Testis (tissue), 5 donors: Measurements from ENCODE around the gene NDUFA7. TPM values are rescaled to one million over a fixed set of nuclear protein-coding genes. Genes with fewer than 3 reads are reported as not detected.

Experiments
- DNase-seq: peaks from one replicate; pipeline ENCODE4 v3.0.0-alpha.2; 2019
- H3K27ac ChIP-seq, 2 donors: fragments of 200-600 bp; sonication (generic); one replicate each; pipeline ENCODE4 v1.5.1; 2019
- H3K27me3 ChIP-seq: fragments of 200-600 bp; sonication (generic); one replicate; pipeline ENCODE4 v1.5.1; 2019
- H3K36me3 ChIP-seq: fragments of 200-600 bp; sonication (generic); one replicate; pipeline ENCODE4 v1.5.1; 2017; ENCODE audit warnings: low read depth; ENCODE audit errors: missing control alignments
- H3K4me1 ChIP-seq: fragments of 200-600 bp; sonication (generic); one replicate; pipeline ENCODE4 v1.5.1; 2019
- H3K4me3 ChIP-seq, 2 donors: fragments of 200-600 bp; sonication (generic); one replicate each; pipeline ENCODE4 v1.5.1; 2017 to 2019
- H3K9me3 ChIP-seq: fragments of 200-600 bp; sonication (generic); one replicate; pipeline ENCODE4 v1.5.1; 2017
- POLR2A ChIP-seq: fragments of 450-650 bp; IDR thresholded peaks from one replicate; pipeline ENCODE4 v1.6.1; 2017; ENCODE audit warnings: antibody characterized with exemption, mild to moderate bottlenecking, moderate library complexity
- WGBS, 2 donors: methylation state at CpG; one replicate each; pipeline ENCODE4 v1.1.5; 2018; 5-methylcytosine and 5-hydroxymethylcytosine counted together
- intact Hi-C: fragments of 100-400 bp; cut with DNase I; formaldehyde crosslinking; loops from one replicate; pipeline ENCODE4 v1.15.1; 2023; ENCODE audit warnings: low total_unique reads
- long read RNA-seq, 2 donors: transcript quantifications; one replicate each; lab custom pipeline, GENCODE V29; 2026
- polyA plus RNA-seq: library from polyadenylated mRNA; stranded (reverse); fragments of 350-450 nt; fragmentation: Illumina TruSeq; extraction: RNeasy Lipid Tissue Mini Kit (QIAGEN cat#74804); gene quantifications from one replicate; pipeline ENCODE4 v1.2.3, GENCODE V29; 2014; ENCODE audit warnings: low read depth, low replicate concordance; ENCODE audit not compliant: insufficient read depth
- total RNA-seq, 2 donors: library from RNA; depleted of rRNA; stranded (reverse); fragments of >200 nt; gene quantifications; one replicate each; pipeline ENCODE4 v1.2.3, GENCODE V29; 2016
- TF ChIP-seq, protein P1 (sequence below), 3 experiments: fragments of 450-650 bp in 2 of 3; fragments of 200-600 bp in 1 of 3; sonication (generic) in 1 of 3; IDR thresholded peaks; one replicate each; pipeline ENCODE4 v1.5.1; 2016 to 2019; ENCODE audit warnings: antibody characterized with exemption in 3 of 3, mild to moderate bottlenecking in 2 of 3, moderate library complexity in 1 of 3

Gene NDUFA7
- total RNA-seq (10 to 100 TPM; 38.2 to 50.5 TPM), polyA plus RNA-seq (91.2 TPM)
- long read RNA-seq, donor 1, transcript NDUFA7-201 (4 exons, 601 nt), result major isoform, 55 of 59 reads
- long read RNA-seq, donor 1, partial matches to known transcripts, result 0 of 59 reads
- long read RNA-seq, donor 1, other reads (novel, unspliced or antisense), result 0 of 59 reads
- long read RNA-seq, donor 2, transcript NDUFA7-205 (2 exons, 547 nt), result minor isoform, 5 of 44 reads
- long read RNA-seq, donor 2, transcript NDUFA7-201 (4 exons, 601 nt), result major isoform, 38 of 44 reads
- long read RNA-seq, donor 2, partial matches to known transcripts, result 0 of 44 reads
- long read RNA-seq, donor 2, other reads (novel, unspliced or antisense), result 0 of 44 reads

DNA sequence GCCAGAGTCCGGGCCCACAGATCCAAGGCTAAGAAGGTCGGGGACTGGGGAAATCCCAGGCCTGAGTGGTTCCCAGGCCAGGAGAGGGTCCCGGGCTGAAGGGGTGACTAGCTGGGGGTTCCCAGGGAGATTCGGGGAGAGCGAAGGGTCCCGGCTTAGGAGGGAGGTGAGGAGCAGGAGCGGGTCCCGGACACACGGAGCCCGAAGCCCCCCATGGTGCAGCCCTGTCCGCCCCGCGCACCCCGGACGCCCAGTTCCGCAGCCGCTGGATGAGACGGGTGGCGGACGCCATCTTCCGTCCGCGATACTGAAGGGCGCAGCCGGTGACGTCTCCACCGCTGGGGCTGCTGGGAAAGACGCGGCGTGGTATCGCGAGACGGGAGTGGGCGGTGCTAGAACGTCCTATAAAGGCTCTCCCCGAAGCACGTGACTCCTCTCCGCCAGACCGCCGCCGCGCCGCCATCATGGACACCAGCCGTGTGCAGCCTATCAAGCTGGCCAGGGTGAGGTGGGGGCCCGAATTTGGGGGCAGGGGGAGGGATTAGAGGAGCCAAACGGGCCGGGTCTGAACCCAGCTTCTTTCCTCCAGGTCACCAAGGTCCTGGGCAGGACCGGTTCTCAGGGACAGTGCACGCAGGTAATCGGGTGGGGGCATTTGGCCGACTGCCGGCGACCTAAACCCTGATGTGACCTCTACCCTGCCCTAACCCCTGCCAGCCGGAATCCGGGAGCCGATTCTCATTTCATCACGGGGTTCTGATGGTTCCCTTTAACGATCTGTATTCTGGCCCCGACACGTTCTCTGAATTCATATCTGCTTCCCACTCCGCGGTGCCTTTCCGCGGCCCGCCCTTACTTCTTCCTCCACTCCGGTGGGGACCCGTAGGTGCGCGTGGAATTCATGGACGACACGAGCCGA, at the start of gene NDUFA7, which contains the start of gene RPS28:
NDUFA7 (minus strand) TSS at position 309 of the 919 bp plus-strand sequence; CDS start at position 292, 17 bp downstream.
RPS28 (plus strand) TSS at position 430 of the 919 bp plus-strand sequence; CDS start at position 465, 35 bp downstream.
- peak; percentile 98 for DNase-seq
- intact Hi-C loops, result no loop called here

DNA sequence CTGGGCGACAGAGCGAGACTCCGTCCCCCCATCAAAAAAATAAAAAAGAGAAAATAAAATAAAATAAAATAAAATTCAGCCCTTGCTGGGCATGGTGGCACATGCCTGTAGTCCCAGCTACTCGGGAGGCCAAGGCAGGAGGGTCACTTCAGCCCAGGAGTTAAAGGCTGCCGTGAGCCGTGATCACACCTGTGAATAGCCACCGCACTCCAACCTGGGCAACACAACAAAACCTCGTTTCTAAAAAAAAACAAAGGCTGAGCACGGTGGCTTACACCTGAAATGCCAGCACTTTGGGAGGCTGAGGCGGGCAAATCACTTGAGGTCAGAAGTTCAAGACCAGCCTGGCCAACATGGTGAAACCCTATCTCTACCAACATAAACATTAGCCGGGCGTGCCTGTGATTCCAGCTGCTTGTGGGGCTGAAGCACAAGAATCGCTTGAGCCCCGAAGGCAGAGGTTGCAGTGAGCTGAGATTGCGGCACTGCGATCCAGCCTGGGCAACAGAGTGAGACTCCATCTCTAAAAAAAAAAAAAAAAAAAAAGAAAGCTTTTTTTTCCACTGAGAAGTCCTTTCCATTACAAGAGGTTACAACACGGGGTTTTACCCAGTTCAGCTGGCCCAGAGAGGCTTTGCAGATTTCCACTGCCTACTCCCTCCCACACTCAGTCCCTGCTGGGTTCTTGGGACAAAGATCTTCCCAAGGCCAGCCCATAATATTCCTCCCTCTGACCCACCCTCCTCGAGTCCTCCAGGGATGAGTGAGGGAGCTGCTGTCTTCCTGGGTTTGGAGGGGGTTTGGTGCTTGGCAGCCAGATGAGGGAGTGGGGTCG, 49.2 kb upstream of the NDUFA7 start:
- Histone ChIP-seq H3K4me3 (peak overlapping the region in 1 of 2 donors; percentile 29), H3K27ac (peak overlapping the region; percentile 58 to 66), H3K27me3 (no peaks in the 10 kb centered on the region), H3K9me3 (no peaks in the 10 kb centered on the region), H3K36me3 (no peaks in the 10 kb centered on the region), H3K4me1 (peaks cover 27% of the 10 kb centered on the region)
- TF ChIP-seq, protein P1, sequence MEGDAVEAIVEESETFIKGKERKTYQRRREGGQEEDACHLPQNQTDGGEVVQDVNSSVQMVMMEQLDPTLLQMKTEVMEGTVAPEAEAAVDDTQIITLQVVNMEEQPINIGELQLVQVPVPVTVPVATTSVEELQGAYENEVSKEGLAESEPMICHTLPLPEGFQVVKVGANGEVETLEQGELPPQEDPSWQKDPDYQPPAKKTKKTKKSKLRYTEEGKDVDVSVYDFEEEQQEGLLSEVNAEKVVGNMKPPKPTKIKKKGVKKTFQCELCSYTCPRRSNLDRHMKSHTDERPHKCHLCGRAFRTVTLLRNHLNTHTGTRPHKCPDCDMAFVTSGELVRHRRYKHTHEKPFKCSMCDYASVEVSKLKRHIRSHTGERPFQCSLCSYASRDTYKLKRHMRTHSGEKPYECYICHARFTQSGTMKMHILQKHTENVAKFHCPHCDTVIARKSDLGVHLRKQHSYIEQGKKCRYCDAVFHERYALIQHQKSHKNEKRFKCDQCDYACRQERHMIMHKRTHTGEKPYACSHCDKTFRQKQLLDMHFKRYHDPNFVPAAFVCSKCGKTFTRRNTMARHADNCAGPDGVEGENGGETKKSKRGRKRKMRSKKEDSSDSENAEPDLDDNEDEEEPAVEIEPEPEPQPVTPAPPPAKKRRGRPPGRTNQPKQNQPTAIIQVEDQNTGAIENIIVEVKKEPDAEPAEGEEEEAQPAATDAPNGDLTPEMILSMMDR (IDR thresholded peaks at IDR 0.05), result no peak
- no peak for TF ChIP-seq POLR2A
- WGBS, 2 donors, result 60 to 69% methylated on average over 18 to 19 of the region's 19 CpGs
- intact Hi-C loops, result no loop called here
- peak; percentile 64 for DNase-seq

More for the DNA sequence above, at the start of gene NDUFA7, which contains the start of gene RPS28:
- H3K4me1 ChIP-seq, result peaks cover 18% of the 10 kb centered on the region
- H3K9me3 ChIP-seq, result no peaks in the 10 kb centered on the region
- TF ChIP-seq POLR2A, result peak; percentile 7
- TF ChIP-seq, protein P1 (IDR thresholded peaks at IDR 0.05), result no peak
- no peaks in the 10 kb centered on the region for H3K27me3 ChIP-seq
- WGBS, 2 donors, result 0 to 1% methylated on average over 21 to 72 of the region's 72 CpGs
- H3K4me3 ChIP-seq, result peak within 1 kb of the TSS; percentile 93 to 95
- no peaks in the 10 kb centered on the region for H3K36me3 ChIP-seq
- peak within 1 kb of the TSS; percentile 77 to 82 for H3K27ac ChIP-seq

DNA sequence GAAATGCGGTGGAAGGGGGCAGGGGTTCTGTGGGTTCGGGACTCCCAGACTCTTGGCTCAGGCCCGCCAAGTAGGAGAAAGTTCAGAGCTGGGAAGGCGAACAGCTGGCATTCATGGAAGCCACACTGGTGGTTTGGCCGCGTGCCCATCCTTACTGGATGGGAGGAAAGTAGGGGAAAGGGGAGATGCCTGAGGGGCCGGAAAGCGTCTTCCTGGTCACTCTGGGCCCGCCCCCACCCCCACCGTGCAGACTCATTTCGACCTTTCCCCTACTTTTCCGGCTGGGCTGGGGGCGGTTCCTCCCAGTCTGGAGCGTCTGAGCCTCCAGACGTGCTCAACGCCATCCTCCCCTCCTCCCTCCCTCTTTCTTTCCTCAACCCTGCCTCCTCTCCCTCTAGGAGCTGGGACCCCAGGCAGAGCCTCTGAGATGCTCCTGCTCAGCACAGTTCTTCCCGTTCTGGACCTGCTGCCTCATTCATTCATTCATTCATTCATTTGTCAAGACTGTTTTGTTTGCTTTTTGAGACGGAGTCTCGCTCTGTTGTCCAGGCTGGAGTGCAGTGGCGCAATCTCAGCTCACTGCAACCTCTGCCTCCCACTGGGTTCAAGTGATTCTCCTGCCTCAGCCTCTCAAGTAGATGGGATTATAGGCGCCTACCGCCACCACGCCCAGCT, 46.3 kb upstream of the NDUFA7 start:
- H3K4me1 ChIP-seq, result peaks cover 22% of the 10 kb centered on the region
- peak overlapping the region in 1 of 2 donors; percentile 44 for H3K27ac ChIP-seq
- H3K9me3 ChIP-seq, result no peaks in the 10 kb centered on the region
- H3K4me3 ChIP-seq, result no peak overlapping the region
- no peaks in the 10 kb centered on the region for H3K27me3 ChIP-seq
- DNase-seq, result peak; percentile 83
- H3K36me3 ChIP-seq, result no peaks in the 10 kb centered on the region
- intact Hi-C loops, result no loop called here
- WGBS, 2 donors, result 24 to 27% methylated on average over 18 to 23 of the region's 23 CpGs
- TF ChIP-seq, protein P1 (IDR thresholded peaks at IDR 0.05), result no peak
- TF ChIP-seq POLR2A, result no peak

DNA sequence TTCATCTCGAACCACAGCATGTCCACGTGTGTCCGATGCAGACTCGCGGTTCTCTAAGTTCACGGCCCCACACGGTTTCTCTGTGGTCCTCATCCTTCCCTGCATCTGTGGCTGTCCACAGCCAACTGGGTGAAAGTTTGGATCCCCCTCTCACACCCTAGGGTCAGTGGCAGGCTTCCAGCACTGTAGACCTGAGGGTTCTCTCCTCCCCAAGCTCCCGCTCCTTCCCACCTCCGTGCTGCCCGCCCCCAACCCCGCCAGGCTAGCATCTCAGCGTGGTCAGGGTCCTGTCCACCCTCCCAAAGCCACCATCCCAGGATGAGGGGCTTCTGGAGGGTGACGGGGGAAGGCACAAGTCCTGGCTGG, 45.8 kb upstream of the NDUFA7 start:
- TF ChIP-seq, protein P1 (IDR thresholded peaks at IDR 0.05), result no peak
- no peak for TF ChIP-seq POLR2A
- H3K4me3 ChIP-seq, result no peak overlapping the region
- no peaks in the 10 kb centered on the region for H3K9me3 ChIP-seq
- intact Hi-C loops, result no loop called here
- H3K27ac ChIP-seq, result peak overlapping the region in 1 of 2 donors; percentile 44
- peaks cover 22% of the 10 kb centered on the region for H3K4me1 ChIP-seq
- H3K36me3 ChIP-seq, result no peaks in the 10 kb centered on the region
- peak; percentile 41 for DNase-seq
- WGBS, 2 donors, result 55 to 60% methylated on average over 13 of the region's 13 CpGs
- H3K27me3 ChIP-seq, result no peaks in the 10 kb centered on the region
